K562 (cell line): ENCODE measurements around the gene STEAP3. TPM values are rescaled to one million over a fixed set of nuclear protein-coding genes. Genes with fewer than 3 reads are reported as not detected.

Experiments
- CBX2 ChIP-seq: fragments of 200-600 bp; sonication (generic); IDR thresholded peaks from one replicate; pipeline ENCODE4 v1.6.1; 2012; ENCODE audit warnings: mild to moderate bottlenecking, low read length, inconsistent platforms; ENCODE audit not compliant: insufficient read depth, poor library complexity, severe bottlenecking
- CTCF ChIP-seq, 3 experiments: IDR thresholded peaks in 2 of 3; conservative IDR thresholded peaks in 1 of 3; 2 replicates each; pipeline ENCODE4 v1.5.1; 2011 to 2012; ENCODE audit warnings: low read length in 3 of 3, mild to moderate bottlenecking in 3 of 3, control low read depth in 2 of 3, improper control_type of control experiment in 1 of 3, inconsistent platforms in 1 of 3, low read depth in 1 of 3, mixed read lengths in 1 of 3, moderate library complexity in 1 of 3; ENCODE audit not compliant: insufficient read depth in 2 of 3
- ELK1 ChIP-seq: sonication (generic); formaldehyde crosslinking; IDR thresholded peaks from 2 replicates; pipeline ENCODE4 v1.8.1; 2022; ENCODE audit warnings: missing genetic modification reagents
- ETS2 ChIP-seq: IDR thresholded peaks from 2 replicates; pipeline ENCODE4 v1.6.1; 2016; ENCODE audit warnings: borderline replicate concordance, missing genetic modification characterization, mild to moderate bottlenecking, moderate library complexity, missing compliant biosample characterization; ENCODE audit not compliant: poor library complexity, severe bottlenecking
- ETV5 ChIP-seq: sonication (generic); formaldehyde crosslinking; IDR thresholded peaks from 2 replicates; pipeline ENCODE4 v1.4.0; 2020; ENCODE audit warnings: low read depth, mild to moderate bottlenecking, missing genetic modification reagents
- ETV6 ChIP-seq, 3 experiments: fragments of 150-350 bp in 1 of 3; sonication (generic) in 1 of 3; formaldehyde crosslinking in 1 of 3; IDR thresholded peaks; 2 replicates each; pipeline versions ENCODE4 v1.6.1 to v1.8.0; 2014 to 2022; ENCODE audit warnings: borderline replicate concordance in 2 of 3, low read depth in 2 of 3, antibody characterized with exemption in 1 of 3, low read length in 1 of 3, mild to moderate bottlenecking in 1 of 3, missing genetic modification reagents in 1 of 3
- HEY1 ChIP-seq: fragments of 250-450 bp; sonication (Bioruptor Pico); IDR thresholded peaks from 2 replicates; pipeline ENCODE4 v1.5.0; 2020; ENCODE audit warnings: mild to moderate bottlenecking, moderate library complexity, borderline replicate concordance
- HMGN3 ChIP-seq: IDR thresholded peaks from 2 replicates; pipeline ENCODE4 v1.6.1; 2011; ENCODE audit warnings: borderline replicate concordance, low read depth, mild to moderate bottlenecking, mixed read lengths, low read length; ENCODE audit not compliant: insufficient read length; ENCODE audit errors: extremely low read depth
- MECOM ChIP-seq: fragments of 250-450 bp; sonication (Bioruptor Pico); IDR thresholded peaks from 2 replicates; pipeline ENCODE4 v1.8.0; 2022; ENCODE audit warnings: inconsistent platforms
- MED1 ChIP-seq: sonication (generic); formaldehyde crosslinking; IDR thresholded peaks from 2 replicates; pipeline ENCODE4 v1.8.1; 2023; ENCODE audit warnings: missing genetic modification reagents, borderline replicate concordance
- POLR2A ChIP-seq: fragments of 450-650 bp; conservative IDR thresholded peaks from 2 replicates; pipeline ENCODE4 v1.6.1; 2016
- POLR2H ChIP-seq: IDR thresholded peaks from 2 replicates; pipeline ENCODE4 v1.6.1; 2016; ENCODE audit warnings: missing genetic modification characterization, low read depth, mild to moderate bottlenecking, control low read depth, missing compliant biosample characterization, moderate library complexity
- RBFOX2 ChIP-seq: fragments of 200-400 bp; formaldehyde crosslinking; IDR thresholded peaks from 2 replicates; pipeline ENCODE4 v1.6.1; 2017; ENCODE audit warnings: low read depth, mild to moderate bottlenecking, low read length, moderate library complexity
- USF2 ChIP-seq: sonication (generic); formaldehyde crosslinking; IDR thresholded peaks from 2 replicates; pipeline ENCODE4 v1.5.0; 2020; ENCODE audit warnings: missing genetic modification reagents
- ZHX1 ChIP-seq: fragments of 150-350 bp; conservative IDR thresholded peaks from 2 replicates; pipeline ENCODE4 v1.6.1; 2014; ENCODE audit warnings: low read length
- ZNF347 ChIP-seq: fragments of 450-650 bp; formaldehyde crosslinking; IDR thresholded peaks from 2 replicates; pipeline ENCODE4 v1.4.0; 2020; ENCODE audit warnings: low read depth, mild to moderate bottlenecking, moderate library complexity
- ZNF398 ChIP-seq: fragments of 250-450 bp; sonication (Bioruptor Pico); IDR thresholded peaks from 2 replicates; pipeline ENCODE4 v1.8.0; 2021; ENCODE audit warnings: moderate library complexity, mild to moderate bottlenecking, inconsistent platforms
- polyA plus RNA-seq, 8 experiments: library from polyadenylated mRNA; depleted of rRNA in 4 of 8; stranded (reverse) in 5 of 8; unstranded in 3 of 8; fragments of >200 nt; fragmentation: Nextera tagmentation in 2 of 8; fragmentation: Illumina TruSeq in 1 of 8; extraction: Ambion mirVana in 2 of 8; extraction: Trizol in 1 of 8; gene quantifications; 2 replicates each; pipeline versions ENCODE4 v1.2.1 to v1.2.3, GENCODE V29; 2011 to 2014; ENCODE audit warnings: inconsistent platforms in 1 of 8, missing spikeins in 1 of 8
- total RNA-seq, 7 experiments: library from RNA; depleted of rRNA in 6 of 7; stranded (reverse); fragments of >200 nt in 6 of 7; fragmentation: Illumina TruSeq in 2 of 7; extraction: Trizol in 2 of 7; gene quantifications; 2 replicates each; pipeline versions ENCODE4 v1.2.1 to v1.2.3, GENCODE V29; 2011 to 2021; ENCODE audit warnings: low replicate concordance in 1 of 7

Gene STEAP3
- total and polyA plus RNA-seq, 9 of the 15 experiments (the other 6 are each of a cell fraction or from before 2014, with no cell fraction given), result 1.8 to 31.6 (median 9.0) TPM

GRCh38 chr2:119264781-119265692 is 41.4 kb downstream of the STEAP3 start (continued):
- TF ChIP-seq ZNF398 (CRISPR knock-in tag) (no peak), RBFOX2 (no peak), ETS2 (no peak), ETV5 (CRISPR knock-in tag) (no peak), ELK1 (CRISPR knock-in tag) (no peak), ETV6 (IDR thresholded peaks at IDR 0.05; ENCODE audit: borderline replicate concordance in 1 of 2, low read depth in 2 of 2, low read length in 1 of 2) (no peak), ETV6 (CRISPR knock-in tag; IDR thresholded peaks at IDR 0.05; ENCODE audit: borderline replicate concordance) (no peak), POLR2H (tag) (no peak), HMGN3 (no peak), CTCF (IDR thresholded peaks at IDR 0.05 in 2 of 3, conservative IDR thresholded peaks at IDR 0.05 in 1 of 3; ENCODE audit: insufficient read depth in 2 of 3, low read depth in 1 of 3, low read length in 3 of 3) (peak; percentile 76 to 85 (median 79)), MED1 (CRISPR knock-in tag) (no peak), MECOM (CRISPR knock-in tag) (no peak), HEY1 (CRISPR knock-in tag) (no peak), ZNF347 (no peak), ZHX1 (no peak), USF2 (no peak), POLR2A (no peak), CBX2 (no peak)
